Thoracic aorta (tissue), 2 donors: Measurements from ENCODE around the gene NEURL1. TPM values are rescaled to one million over a fixed set of nuclear protein-coding genes. Genes with fewer than 3 reads are reported as not detected.

ENCODE experiments used
- ATAC-seq: fragments of 150-250 bp; one replicate; pipeline ENCODE4 v1.8.0; 2017; ENCODE audit warnings: low read depth; ENCODE audit not compliant: insufficient number of reproducible peaks, low FRiP score
- DNase-seq: peaks from one replicate; pipeline ENCODE4 v3.0.0-alpha.2; 2020; ENCODE audit warnings: low spot score
- H3K27ac ChIP-seq, 2 donors: fragments of 200-600 bp; sonication (generic); 1 replicate in 1 of 2; 2 replicates in 1 of 2; pipeline ENCODE4 v1.5.1; 2016; ENCODE audit warnings: mild to moderate bottlenecking in 2 of 2, moderate library complexity in 2 of 2
- H3K27me3 ChIP-seq: fragments of 200-600 bp; sonication (generic); replicated peaks from 2 replicates; pipeline ENCODE4 v1.6.0; 2016; ENCODE audit warnings: mild to moderate bottlenecking; ENCODE audit not compliant: insufficient read depth
- H3K36me3 ChIP-seq: fragments of 200-600 bp; sonication (generic); one replicate; pipeline ENCODE4 v1.5.1; 2016
- H3K4me1 ChIP-seq, 2 donors: fragments of 200-600 bp; sonication (generic); 1 replicate in 1 of 2; 2 replicates in 1 of 2; pipeline versions ENCODE4 v1.5.1 to v1.6.0; 2016; ENCODE audit warnings: low read depth in 2 of 2, mild to moderate bottlenecking in 1 of 2; ENCODE audit not compliant: control insufficient read depth in 1 of 2
- H3K4me3 ChIP-seq: fragments of 200-600 bp; sonication (generic); 2 replicates; pipeline ENCODE4 v1.5.1; 2016; ENCODE audit warnings: mild to moderate bottlenecking
- H3K9me3 ChIP-seq: fragments of 200-600 bp; sonication (generic); 2 replicates; pipeline ENCODE4 v1.5.1; 2016
- CTCF ChIP-seq: fragments of 200-600 bp; sonication (generic); IDR thresholded peaks from one replicate; pipeline ENCODE4 v1.5.1; 2019; ENCODE audit warnings: antibody characterized with exemption
- total RNA-seq, 2 donors: library from RNA; depleted of rRNA; stranded (reverse); fragments of >200 nt; gene quantifications; one replicate each; pipeline versions ENCODE4 v1.1.0 to v1.2.3, GENCODE V29; 2016

NEURL1 gene
- total RNA-seq, 2 donors from 2014 or later, result 0.28 TPM; not detected in 1

GRCh38 chr10:103549349-103549685 lies 55.8 kb downstream of the NEURL1 start:
- Histone ChIP-seq H3K36me3 (no peaks in the 10 kb centered on the region), H3K4me3 (no peak overlapping the region), H3K27ac (no peak overlapping the region), H3K4me1 (no peaks in the 10 kb centered on the region), H3K27me3 (no peaks in the 10 kb centered on the region), H3K9me3 (no peaks in the 10 kb centered on the region)
- ATAC-seq, result no peak
- no peak for TF ChIP-seq CTCF
- no peak for DNase-seq

DNA sequence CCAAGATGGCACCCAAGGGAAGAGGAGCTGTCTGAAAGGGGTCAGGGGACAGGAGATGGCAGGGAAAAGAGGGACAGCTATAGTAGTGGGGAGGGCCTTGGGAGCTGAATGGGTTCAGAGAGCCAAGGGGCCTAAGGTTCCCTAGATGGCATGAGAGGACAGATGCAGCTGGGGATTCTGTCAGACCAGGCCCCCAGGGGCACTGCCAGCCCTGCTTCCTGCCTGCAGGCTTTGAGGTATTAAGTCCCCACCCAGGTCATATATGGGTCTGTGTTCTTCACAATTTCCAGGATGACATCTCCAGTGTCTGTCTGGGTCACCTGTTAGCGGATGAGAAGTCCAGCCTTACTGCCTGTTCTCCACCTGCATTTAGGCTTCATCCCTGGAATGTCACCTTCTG lies 56.7 kb downstream of the NEURL1 start:
- Histone ChIP-seq H3K4me3 (no peak overlapping the region), H3K9me3 (no peaks in the 10 kb centered on the region), H3K4me1 (peaks cover under 1% of the 10 kb centered on the region in 2 donors), H3K36me3 (no peaks in the 10 kb centered on the region), H3K27me3 (no peaks in the 10 kb centered on the region), H3K27ac (no peak overlapping the region)
- DNase-seq (no peak), ATAC-seq (no peak)
- TF ChIP-seq CTCF, result no peak

GRCh38 chr10:103551619-103552602 lies 58.4 kb downstream of the NEURL1 start:
- Histone ChIP-seq H3K4me1 (peaks cover 5 to 13% of the 10 kb centered on the region in 2 donors), H3K27me3 (no peaks in the 10 kb centered on the region), H3K36me3 (no peaks in the 10 kb centered on the region), H3K9me3 (no peaks in the 10 kb centered on the region), H3K27ac (no peak overlapping the region), H3K4me3 (no peak overlapping the region)
- no peak for TF ChIP-seq CTCF
- ATAC-seq (no peak), DNase-seq (no peak)

- Histone ChIP-seq H3K27me3 (no peaks in the 10 kb centered on the region), H3K4me3 (no peak overlapping the region), H3K27ac (no peak overlapping the region), H3K9me3 (no peaks in the 10 kb centered on the region), H3K36me3 (no peaks in the 10 kb centered on the region), H3K4me1 (peaks cover 5 to 13% of the 10 kb centered on the region in 2 donors)
- ATAC-seq, result no peak
- no peak for DNase-seq
- no peak for TF ChIP-seq CTCF
Measured at GRCh38 chr10:103552856-103553742, 59.6 kb downstream of the NEURL1 start.
